NCI-H2029 (cell line): ENCODE results near the gene YTHDF1.

ENCODE experiments used
- DNase-seq: peaks from one replicate; lab custom pipeline; 2025; lab: John Stamatoyannopoulos, UW

Gene YTHDF1

GRCh38 chr20:63155266-63156165, 60.4 kb downstream of the YTHDF1 start:
- no peak for DNase-seq

- DNase-seq: no peak
These were observed 61.5 kb downstream of the YTHDF1 start for GRCh38 chr20:63154395-63154794.

GRCh38 chr20:63153254-63154221, 62.4 kb downstream of the YTHDF1 start:
- DNase-seq: no peak

GRCh38 chr20:63152322-63153253, 63.3 kb downstream of the YTHDF1 start:
- no peak for DNase-seq

- no peak for DNase-seq
These were observed 64.2 kb downstream of the YTHDF1 start for GRCh38 chr20:63151554-63152321.

- DNase-seq: no peak
These were observed 64.9 kb downstream of the YTHDF1 start for GRCh38 chr20:63150911-63151531.

GRCh38 chr20:63150391-63150898, 65.5 kb downstream of the YTHDF1 start:
- no peak for DNase-seq

GRCh38 chr20:63149531-63150192, 66.3 kb downstream of the YTHDF1 start:
- DNase-seq: no peak

GRCh38 chr20:63148696-63149095, 67.2 kb downstream of the YTHDF1 start:
- DNase-seq: no peak

- no peak for DNase-seq
These were observed 68.4 kb downstream of the YTHDF1 start for GRCh38 chr20:63147532-63147931.
